ENCODE results near the gene NTN3.

Gene NTN3

GRCh38 chr16:2467528-2468232, 3.4 kb upstream of the NTN3 start:
- peak overlapping the region; percentile 59 for H3K4me3 ChIP-seq (ENCODE audit: low read depth, low read length)
- TF ChIP-seq CTCF (IDR thresholded peaks at IDR 0.05; ENCODE audit: insufficient read depth, low read depth, low read length, missing control alignments), result peak; percentile 15
- DNase-seq (ENCODE audit: low read depth), result peak; percentile 63

- peak; percentile 57 for DNase-seq (ENCODE audit: low read depth)
- no peak for TF ChIP-seq CTCF (IDR thresholded peaks at IDR 0.05; ENCODE audit: insufficient read depth, low read depth, low read length, missing control alignments)
- H3K4me3 ChIP-seq (ENCODE audit: low read depth, low read length), result peak overlapping the region; percentile 59
Observed at GRCh38 chr16:2468233-2468724, 2.8 kb upstream of the NTN3 start.

- no peak for TF ChIP-seq CTCF (IDR thresholded peaks at IDR 0.05; ENCODE audit: insufficient read depth, low read depth, low read length, missing control alignments)
- H3K4me3 ChIP-seq (ENCODE audit: low read depth, low read length), result peak overlapping the region; percentile 59
- DNase-seq (ENCODE audit: low read depth), result peak; percentile 69
Observed at GRCh38 chr16:2468725-2469398, 2.2 kb upstream of the NTN3 start.

GRCh38 chr16:2469399-2470233, 1.5 kb upstream of the NTN3 start:
- DNase-seq (ENCODE audit: low read depth), result no peak
- no peak for TF ChIP-seq CTCF (IDR thresholded peaks at IDR 0.05; ENCODE audit: insufficient read depth, low read depth, low read length, missing control alignments)
- H3K4me3 ChIP-seq (ENCODE audit: low read depth, low read length), result no peak overlapping the region

- no peak for TF ChIP-seq CTCF (IDR thresholded peaks at IDR 0.05; ENCODE audit: insufficient read depth, low read depth, low read length, missing control alignments)
- no peak overlapping the region for H3K4me3 ChIP-seq (ENCODE audit: low read depth, low read length)
- DNase-seq (ENCODE audit: low read depth), result no peak
Observed at GRCh38 chr16:2470234-2470601, 879 bp upstream of the NTN3 start.

- no peak overlapping the region for H3K4me3 ChIP-seq (ENCODE audit: low read depth, low read length)
- no peak for TF ChIP-seq CTCF (IDR thresholded peaks at IDR 0.05; ENCODE audit: insufficient read depth, low read depth, low read length, missing control alignments)
- no peak for DNase-seq (ENCODE audit: low read depth)
Observed at GRCh38 chr16:2470603-2471015, 488 bp upstream of the NTN3 start.
